CD14-positive monocyte (primary cell): ENCODE measurements around the gene PARVB. TPM values are rescaled to one million over a fixed set of nuclear protein-coding genes. Genes with fewer than 3 reads are reported as not detected.

ENCODE experiments used
- DNase-seq, 3 donors: peaks; one replicate each; pipeline ENCODE4 v3.0.0-alpha.2; 2011 to 2022
- H2AFZ ChIP-seq: 2 replicates; pipeline ENCODE4 v1.6.0; 2012; ENCODE audit warnings: mild to moderate bottlenecking, low read depth, low read length, inconsistent platforms; ENCODE audit not compliant: insufficient read depth, poor library complexity, severe bottlenecking
- H3K27ac ChIP-seq, 2 donors: 1 replicate in 1 of 2; 2 replicates in 1 of 2; pipeline ENCODE4 v1.5.1; 2012 to 2013; ENCODE audit warnings: low read length in 2 of 2, control low read depth in 1 of 2, inconsistent platforms in 1 of 2, low read depth in 1 of 2, mild to moderate bottlenecking in 1 of 2
- H3K27me3 ChIP-seq, 2 donors: one replicate each; pipeline versions ENCODE4 v1.6.0 to v1.6.1; 2011 to 2013; ENCODE audit warnings: low read length in 2 of 2; ENCODE audit not compliant: control insufficient read depth in 2 of 2, insufficient read depth in 2 of 2
- H3K36me3 ChIP-seq, 2 donors: replicated peaks in 1 of 2; 1 replicate in 1 of 2; 2 replicates in 1 of 2; pipeline versions ENCODE4 v1.5.1 to v1.6.1; 2012 to 2013; ENCODE audit warnings: low read length in 2 of 2, control low read depth in 1 of 2, inconsistent platforms in 1 of 2, mild to moderate bottlenecking in 1 of 2; ENCODE audit not compliant: insufficient read depth in 2 of 2, control insufficient read depth in 1 of 2
- H3K4me1 ChIP-seq, 2 donors: 1 replicate in 1 of 2; 2 replicates in 1 of 2; pipeline versions ENCODE4 v1.5.1 to v1.6.1; 2012 to 2013; ENCODE audit warnings: low read length in 2 of 2, control low read depth in 1 of 2, inconsistent platforms in 1 of 2, mild to moderate bottlenecking in 1 of 2, moderate library complexity in 1 of 2; ENCODE audit not compliant: insufficient read depth in 2 of 2, control insufficient read depth in 1 of 2
- H3K4me2 ChIP-seq: replicated peaks from 2 replicates; pipeline ENCODE3; 2012; ENCODE audit warnings: low read length, moderate library complexity, mild to moderate bottlenecking; ENCODE audit not compliant: poor library complexity, severe bottlenecking; ENCODE audit errors: extremely low read depth
- H3K4me3 ChIP-seq, 3 experiments: fragments of 200-600 bp in 1 of 3; sonication (generic) in 1 of 3; replicated peaks in 1 of 3; 1 replicate in 2 of 3; 2 replicates in 1 of 3; pipeline ENCODE4 v1.5.1; 2011 to 2013; ENCODE audit warnings: low read length in 3 of 3, mild to moderate bottlenecking in 3 of 3, control low read depth in 2 of 3, low read depth in 2 of 3, inconsistent platforms in 1 of 3, moderate library complexity in 1 of 3
- H3K79me2 ChIP-seq: 2 replicates; pipeline ENCODE4 v1.6.0; 2012; ENCODE audit warnings: mild to moderate bottlenecking, control low read depth, inconsistent platforms, low read length, moderate library complexity; ENCODE audit not compliant: insufficient read depth
- H3K9ac ChIP-seq: 2 replicates; pipeline ENCODE4 v1.6.0; 2017; ENCODE audit warnings: low read length, mild to moderate bottlenecking; ENCODE audit not compliant: insufficient read depth, poor library complexity, severe bottlenecking
- H3K9me3 ChIP-seq, 2 donors: replicated peaks in 1 of 2; 1 replicate in 1 of 2; 2 replicates in 1 of 2; pipeline versions ENCODE4 v1.5.1 to v1.6.1; 2012 to 2013; ENCODE audit warnings: low read length in 2 of 2, control low read depth in 1 of 2; ENCODE audit not compliant: control insufficient read depth in 1 of 2, insufficient read depth in 1 of 2
- H4K20me1 ChIP-seq: 2 replicates; pipeline ENCODE4 v1.6.0; 2012; ENCODE audit warnings: mild to moderate bottlenecking, low read length, control low read depth, moderate library complexity; ENCODE audit not compliant: insufficient read depth
- H3K27ac Mint-ChIP-seq, 7 donors: one replicate each; pipeline ENCODE4 v1.8.0; 2020; ENCODE audit warnings: mild to moderate bottlenecking in 7 of 7, mixed read lengths in 7 of 7, moderate library complexity in 6 of 7, inconsistent platforms in 2 of 7
- H3K27me3 Mint-ChIP-seq, 3 donors: one replicate each; pipeline ENCODE4 v1.8.0; 2021 to 2022; ENCODE audit warnings: low read depth in 3 of 3, mild to moderate bottlenecking in 3 of 3, mixed read lengths in 3 of 3, moderate library complexity in 3 of 3, inconsistent platforms in 1 of 3
- H3K36me3 Mint-ChIP-seq, 2 donors: one replicate each; pipeline ENCODE4 v1.8.0; 2020; ENCODE audit warnings: mixed read lengths in 2 of 2, inconsistent platforms in 1 of 2, mild to moderate bottlenecking in 1 of 2
- H3K4me1 Mint-ChIP-seq: one replicate; pipeline ENCODE4 v1.8.0; 2020; ENCODE audit warnings: mild to moderate bottlenecking, mixed read lengths
- H3K4me3 Mint-ChIP-seq, 2 donors: one replicate each; pipeline ENCODE4 v1.8.0; 2020; ENCODE audit warnings: mild to moderate bottlenecking in 2 of 2, mixed read lengths in 2 of 2, moderate library complexity in 1 of 2
- H3K9me3 Mint-ChIP-seq, 7 donors: one replicate each; pipeline ENCODE4 v1.8.0; 2020 to 2022; ENCODE audit warnings: mixed read lengths in 7 of 7, mild to moderate bottlenecking in 6 of 7, moderate library complexity in 6 of 7, inconsistent platforms in 2 of 7
- CTCF ChIP-seq: fragments of 200-600 bp; IDR thresholded peaks from one replicate; pipeline ENCODE4 v1.8.0; 2022; ENCODE audit warnings: antibody characterized with exemption, mild to moderate bottlenecking
- WGBS: methylation state at CpG from one replicate; pipeline ENCODE4 v1.1.5; 2013; ENCODE audit warnings: missing lambda C conversion rate; ENCODE audit not compliant: insufficient coverage; 5-methylcytosine and 5-hydroxymethylcytosine counted together
- intact Hi-C, 2 donors: fragments of 100-400 bp; cut with micrococcal nuclease; formaldehyde crosslinking; loops; one replicate each; pipeline versions ENCODE4 v1.15.0 to v1.15.1; 2023
- polyA plus RNA-seq, 3 donors: library from polyadenylated mRNA; depleted of rRNA in 1 of 3; unstranded in 2 of 3; stranded (reverse) in 1 of 3; fragments of 300-500 nt in 2 of 3; fragments of >200 nt in 1 of 3; fragmentation: Illumina TruSeq in 2 of 3; gene quantifications; 1 replicate in 2 of 3; 2 replicates in 1 of 3; pipeline ENCODE4 v1.2.3, GENCODE V29; 2012 to 2021

Gene PARVB
- polyA plus RNA-seq, 3 donors: 13.4 to 38.5 (median 17.9) TPM

- peaks cover 0 to 5% (median 0%) of the 10 kb centered on the region in 3 donors for H3K27me3 Mint-ChIP-seq
- no peak overlapping the region for H3K4me3 Mint-ChIP-seq
- H3K9ac ChIP-seq: no peak overlapping the region
- no peak for DNase-seq
- peak overlapping the region in 2 of 7 donors; percentile 32 to 60 for H3K27ac Mint-ChIP-seq
- H3K9me3 Mint-ChIP-seq: peaks cover 0 to 2% (median 0%) of the 10 kb centered on the region in 7 donors
- H3K4me1 Mint-ChIP-seq: no peaks in the 10 kb centered on the region
- intact Hi-C loops: no loop called here
- H3K36me3 ChIP-seq: peaks cover 8 to 47% of the 10 kb centered on the region in 2 donors
- H4K20me1 ChIP-seq: no peaks in the 10 kb centered on the region
- no peaks in the 10 kb centered on the region for H3K27me3 ChIP-seq
- no peak overlapping the region for H3K27ac ChIP-seq
- TF ChIP-seq CTCF: no peak
- H3K36me3 Mint-ChIP-seq: peaks cover 50 to 51% of the 10 kb centered on the region in 2 donors
- no peak overlapping the region for H3K4me3 ChIP-seq
- no peak overlapping the region for H3K4me2 ChIP-seq
- H3K79me2 ChIP-seq: no peaks in the 10 kb centered on the region
- H3K4me1 ChIP-seq: no peaks in the 10 kb centered on the region
- no peak overlapping the region for H2AFZ ChIP-seq
- 80% methylated on average over 6 of the region's 10 CpGs for WGBS
- H3K9me3 ChIP-seq: no peaks in the 10 kb centered on the region
Measured at GRCh38 chr22:44144046-44144569, 120.0 kb downstream of the PARVB start.

GRCh38 chr22:44145544-44145943 lies 121.4 kb downstream of the PARVB start:
- Histone ChIP-seq H4K20me1 (no peaks in the 10 kb centered on the region), H3K4me2 (no peak overlapping the region), H3K9ac (no peak overlapping the region), H3K4me3 (no peak overlapping the region), H3K79me2 (no peaks in the 10 kb centered on the region), H3K9me3 (no peaks in the 10 kb centered on the region), H3K36me3 (peaks cover 10 to 42% of the 10 kb centered on the region in 2 donors), H3K27ac (no peak overlapping the region), H3K4me1 (no peaks in the 10 kb centered on the region), H2AFZ (no peak overlapping the region), H3K27me3 (no peaks in the 10 kb centered on the region)
- Mint-ChIP-seq H3K4me3 (no peak overlapping the region), H3K36me3 (peaks cover 49 to 56% of the 10 kb centered on the region in 2 donors), H3K4me1 (no peaks in the 10 kb centered on the region), H3K27ac (no peak overlapping the region), H3K27me3 (peaks cover 0 to 5% (median 0%) of the 10 kb centered on the region in 3 donors), H3K9me3 (peaks cover 0 to 2% (median 0%) of the 10 kb centered on the region in 7 donors)
- TF ChIP-seq CTCF: no peak
- intact Hi-C loops: no loop called here
- WGBS: 93% methylated on average over 7 of the region's 8 CpGs
- DNase-seq: no peak
